ENCODE results near the gene FNDC3B.
A peak's percentile ranks its signal among the peaks of the same experiment; 100 is the strongest.
"Not testable (repeated sequence)": the region's sequence is repeated elsewhere in the genome, so short reads cannot be mapped to it uniquely, and the experiment has no call there.

FNDC3B gene

DNA sequence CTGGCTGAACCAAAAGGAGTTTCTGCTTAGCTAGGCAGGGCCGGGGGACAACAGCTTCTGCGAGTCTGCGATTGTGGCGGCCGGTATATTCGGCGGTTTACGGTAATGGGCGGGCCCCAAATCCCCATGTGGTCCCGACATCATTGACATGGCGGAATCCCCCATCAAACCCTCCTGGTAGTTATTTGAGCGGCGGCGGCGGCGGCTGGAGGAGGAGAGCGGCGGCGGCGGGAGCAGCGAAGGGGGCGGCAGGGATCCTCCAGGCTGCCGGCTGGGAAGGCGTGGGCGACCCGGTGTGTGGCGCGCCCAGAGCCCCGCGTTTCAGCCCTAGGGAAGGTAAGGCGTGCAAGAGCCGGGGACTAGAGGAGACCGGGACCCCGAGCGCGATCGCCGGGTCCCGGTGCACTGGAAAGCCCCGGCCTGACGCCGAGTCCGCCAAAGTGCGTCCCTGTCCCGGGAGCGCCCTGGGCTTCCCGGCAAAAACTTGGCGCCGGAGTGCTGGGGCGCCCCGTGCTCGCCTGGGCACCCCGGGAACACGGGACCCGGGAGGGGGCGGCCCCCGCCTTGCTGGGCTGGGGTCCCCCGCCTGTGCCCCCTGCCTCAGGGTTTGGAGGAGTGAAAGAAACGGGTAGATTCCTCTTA, at the start of gene FNDC3B:
FNDC3B (plus strand) TSS at position 143 of the 642 bp plus-strand sequence. CDS start 72,902 bp downstream, outside the sequence.
- DNase-seq = peak; percentile 85 to 92

- not testable (repeated sequence) for DNase-seq
Observed at GRCh38 chr3:171990239-171990638, 49.1 kb upstream of the FNDC3B start.

DNA sequence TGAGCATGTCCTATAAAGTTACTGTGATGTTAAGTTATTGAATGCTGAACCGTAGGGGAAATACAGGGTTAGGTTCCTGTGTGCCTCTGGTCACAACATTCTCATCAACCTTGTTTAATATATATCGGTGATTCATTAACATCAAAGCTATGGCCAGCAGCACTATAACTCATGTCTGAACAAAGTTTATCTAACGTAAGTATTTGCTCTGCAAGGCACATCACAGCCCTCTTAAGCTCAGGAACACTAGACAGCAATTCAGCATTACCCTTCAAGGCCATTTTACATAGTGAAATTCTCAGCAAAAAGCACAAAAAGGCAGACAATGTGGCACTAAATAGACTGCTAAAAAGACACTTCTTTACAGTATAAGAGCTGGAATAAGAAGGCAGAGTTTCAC, 48.2 kb upstream of the FNDC3B start:
- no peak for DNase-seq

GRCh38 chr3:171994646-171995428, 44.5 kb upstream of the FNDC3B start:
- DNase-seq = no peak

DNA sequence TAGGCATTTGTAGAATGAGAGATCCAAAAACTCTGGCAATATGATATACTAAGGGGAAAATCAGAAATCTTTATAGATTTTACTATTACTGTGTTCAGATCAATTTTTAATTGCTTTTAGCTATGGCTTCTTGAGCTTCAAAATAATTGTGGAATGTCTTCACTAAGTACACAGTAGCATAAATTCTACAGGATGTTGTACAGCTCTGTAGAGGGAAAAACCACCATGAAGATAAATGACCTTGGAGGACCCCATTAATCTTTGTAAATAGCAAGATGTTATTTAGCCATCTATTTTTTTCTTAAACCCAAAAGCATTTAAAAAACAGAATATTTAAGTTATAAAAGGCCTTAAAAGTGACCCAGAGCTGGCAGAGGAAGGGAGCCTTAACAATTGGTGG, 43.9 kb upstream of the FNDC3B start:
- no peak for DNase-seq

GRCh38 chr3:171996178-171996817, 43.1 kb upstream of the FNDC3B start:
- DNase-seq = no peak

DNA sequence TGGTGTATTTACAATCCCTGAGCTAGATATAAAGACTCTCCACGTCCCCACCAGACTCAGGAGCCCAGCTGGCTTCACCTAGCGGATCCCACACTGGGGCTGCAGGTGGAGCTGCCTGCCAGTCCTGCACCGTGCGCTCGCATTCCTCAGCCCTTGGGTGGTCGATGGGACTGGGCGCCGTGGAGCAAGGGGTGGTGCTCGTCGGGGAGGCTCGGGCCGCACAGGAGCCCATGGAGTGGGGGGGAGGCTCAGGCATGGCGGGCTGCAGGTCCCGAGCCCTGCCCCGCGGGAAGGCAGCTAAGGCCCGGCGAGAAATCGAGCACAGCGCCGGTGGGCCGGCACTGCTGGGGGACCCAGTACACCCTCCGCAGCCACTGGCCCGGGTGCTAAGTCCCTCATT, 40.6 kb upstream of the FNDC3B start:
- not testable (repeated sequence) for DNase-seq

DNA sequence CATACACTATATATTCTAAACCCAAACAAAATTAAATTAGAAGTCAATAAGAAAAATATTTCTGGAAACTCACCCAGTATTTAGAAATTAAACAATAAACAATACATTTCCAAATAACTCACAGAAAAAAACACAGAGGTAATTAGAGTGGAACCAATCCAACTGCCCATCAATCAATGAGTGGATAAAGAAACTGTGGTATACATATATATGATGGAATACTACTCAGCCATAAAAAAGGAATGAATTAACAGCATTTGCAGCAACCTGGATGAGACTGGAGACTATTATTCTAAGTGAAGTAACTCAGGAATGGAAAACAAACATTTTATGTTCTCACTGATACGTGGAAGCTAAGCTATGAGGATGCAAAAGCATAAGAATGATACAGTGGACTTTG, 37.8 kb upstream of the FNDC3B start:
- DNase-seq = not testable (repeated sequence)

- no peak for DNase-seq
Observed at GRCh38 chr3:172002512-172003078, 36.8 kb upstream of the FNDC3B start.

DNA sequence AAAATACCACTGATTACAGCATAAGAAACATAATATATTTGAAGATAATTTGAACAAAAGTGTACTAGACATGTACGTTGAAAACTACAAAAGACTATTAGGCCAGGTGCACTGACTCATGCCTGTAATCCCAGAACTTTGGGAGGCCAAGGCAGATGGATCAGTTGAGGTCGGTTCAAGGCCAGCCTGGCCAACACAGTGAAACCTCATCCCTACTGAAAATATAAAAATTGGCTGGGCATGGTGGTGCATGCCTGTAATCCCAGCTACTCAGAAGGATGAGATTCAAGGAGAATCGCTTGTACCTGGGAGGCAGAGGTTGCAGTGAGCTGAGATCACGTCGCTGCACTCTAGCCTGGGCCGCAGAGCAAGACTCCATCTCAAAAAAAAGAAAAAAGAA, 36.2 kb upstream of the FNDC3B start:
- DNase-seq = no peak

- no peak for DNase-seq
Observed at GRCh38 chr3:172007065-172007370, 32.4 kb upstream of the FNDC3B start.

GRCh38 chr3:172009803-172010202, 29.6 kb upstream of the FNDC3B start:
- DNase-seq = no peak

DNA sequence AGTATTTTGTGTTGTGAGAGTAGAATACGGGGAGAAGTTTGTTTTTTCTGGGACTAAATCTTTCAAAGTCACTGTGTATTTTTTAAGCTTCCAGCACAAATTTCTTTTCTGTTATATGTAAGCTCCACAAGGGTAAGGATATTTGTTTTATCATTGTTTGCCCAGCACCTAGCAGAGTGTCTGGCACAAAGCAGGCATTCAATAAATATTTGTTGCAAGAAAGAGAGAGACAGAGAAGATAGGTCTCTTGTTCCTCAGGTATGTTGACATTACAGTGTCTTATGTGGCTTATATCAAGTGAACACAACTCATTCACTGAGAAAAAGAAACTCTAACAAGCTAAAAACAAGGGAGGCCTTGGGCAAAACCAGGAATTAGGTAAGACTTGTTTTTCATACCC, 26.6 kb upstream of the FNDC3B start:
- no peak for DNase-seq

GRCh38 chr3:172014145-172014544, 25.2 kb upstream of the FNDC3B start:
- no peak for DNase-seq

- no peak for DNase-seq
Observed at GRCh38 chr3:172018364-172018763, 21.0 kb upstream of the FNDC3B start.

DNA sequence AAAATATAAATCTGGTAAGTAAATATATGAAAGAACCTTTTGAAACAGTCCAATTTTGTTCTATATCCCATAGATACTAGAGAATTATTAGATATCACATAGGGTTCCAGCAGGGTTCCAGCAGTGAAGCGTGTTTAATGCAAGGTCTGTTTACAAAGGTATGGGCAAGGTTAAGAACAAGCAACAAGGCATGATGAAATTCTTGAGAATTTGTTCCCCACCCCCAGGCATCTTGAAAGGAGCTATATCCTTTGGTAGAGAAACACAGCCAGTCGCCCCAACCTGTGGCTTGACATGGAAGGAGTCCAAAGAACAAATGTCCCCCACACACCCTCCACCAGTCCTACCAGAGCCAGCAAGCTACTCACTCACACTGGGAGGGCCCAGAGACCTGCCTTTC, 18.6 kb upstream of the FNDC3B start:
- no peak for DNase-seq

DNA sequence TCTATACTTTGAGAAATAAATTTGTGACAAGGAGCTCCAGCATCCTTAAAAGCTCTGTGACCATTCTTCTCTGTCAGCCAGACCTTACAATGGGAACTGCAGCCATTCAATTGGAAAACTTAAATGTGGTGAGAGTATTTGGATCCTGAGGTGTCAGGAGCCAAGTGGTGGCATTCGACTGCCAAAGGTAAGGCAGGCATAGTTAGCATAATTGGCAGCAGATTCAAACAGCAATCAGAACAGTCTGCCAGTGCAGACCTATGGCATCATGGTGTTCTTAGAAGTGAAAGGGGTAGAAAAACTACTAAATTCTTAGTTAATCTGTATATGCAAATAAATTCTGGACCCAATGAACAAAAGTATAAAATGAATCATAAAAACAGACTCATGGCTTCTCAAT, 18.2 kb upstream of the FNDC3B start:
- no peak for DNase-seq

- no peak for DNase-seq
Observed at GRCh38 chr3:172021859-172022258, 17.5 kb upstream of the FNDC3B start.

GRCh38 chr3:172023915-172024314, 15.5 kb upstream of the FNDC3B start:
- no peak for DNase-seq

DNA sequence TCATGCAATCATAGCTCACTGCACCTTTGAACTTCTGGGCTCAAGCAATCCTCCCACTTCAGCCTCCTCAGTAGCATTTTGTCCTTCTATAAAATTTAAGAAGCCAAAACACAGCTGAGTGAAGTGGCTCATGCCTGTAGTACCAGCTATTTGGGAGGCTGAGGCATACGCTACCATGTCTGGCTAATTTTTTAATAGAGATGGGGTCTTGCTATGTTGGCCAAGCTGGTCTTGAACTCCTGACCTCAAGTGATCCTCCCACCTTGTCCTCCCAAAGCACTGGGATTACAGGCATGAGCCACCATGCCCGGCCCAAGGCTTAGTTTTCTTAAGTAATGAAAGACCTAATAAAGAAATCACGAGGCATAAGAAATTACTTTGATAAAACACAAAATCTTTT, 14.7 kb upstream of the FNDC3B start:
- no peak for DNase-seq

- DNase-seq = no peak
Observed at GRCh38 chr3:172029425-172030098, 9.8 kb upstream of the FNDC3B start.

GRCh38 chr3:172030181-172030580, 9.2 kb upstream of the FNDC3B start:
- no peak for DNase-seq

DNA sequence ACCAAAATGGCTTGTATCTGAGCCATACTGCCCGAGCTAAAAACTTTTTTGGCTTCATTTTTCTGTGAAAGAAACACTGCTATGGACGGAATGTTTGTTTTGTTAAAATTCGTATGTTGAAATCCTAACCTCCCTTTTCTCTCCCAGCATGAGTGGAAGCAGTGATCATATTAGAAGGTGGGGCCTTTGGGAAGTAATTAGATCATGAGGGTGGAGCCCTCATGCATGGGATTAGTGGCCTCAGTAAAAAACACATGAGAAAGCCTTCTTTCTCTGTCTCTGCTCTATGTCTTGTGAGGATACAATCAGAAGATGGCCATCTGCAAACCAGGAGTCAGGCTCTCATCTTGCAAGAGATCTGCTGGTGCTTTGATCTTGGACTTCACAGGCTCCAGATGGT, 7.4 kb upstream of the FNDC3B start:
- DNase-seq = no peak
